Gastroesophageal sphincter (tissue), 3 donors: ENCODE measurements around the gene TTC39B.

Experiments
- CTCF ChIP-seq, 4 experiments: fragments of 200-600 bp in 2 of 4; fragments of 450-650 bp in 2 of 4; sonication (generic) in 1 of 4; IDR thresholded peaks; one replicate each; pipeline ENCODE4 v1.5.1; 2017 to 2019; ENCODE audit warnings: antibody characterized with exemption in 4 of 4, mild to moderate bottlenecking in 2 of 4, moderate library complexity in 2 of 4
- POLR2A ChIP-seq, 2 donors: fragments of 450-650 bp; IDR thresholded peaks; one replicate each; pipeline ENCODE4 v1.6.1; 2017; ENCODE audit warnings: antibody characterized with exemption in 2 of 2, mild to moderate bottlenecking in 2 of 2, moderate library complexity in 1 of 2
- POLR2AphosphoS5 ChIP-seq: sonication (generic); formaldehyde crosslinking; IDR thresholded peaks from one replicate; pipeline ENCODE4 v1.6.1; 2017; ENCODE audit warnings: antibody characterized with exemption

GRCh38 chr9:15136646-15137045, 170.4 kb downstream of the TTC39B start:
- TF ChIP-seq POLR2A (IDR thresholded peaks at IDR 0.05), result no peak
- TF ChIP-seq CTCF (IDR thresholded peaks at IDR 0.05), result no peak
- no peak for TF ChIP-seq POLR2AphosphoS5
